Measurements from ENCODE around the gene FAP.

DNA sequence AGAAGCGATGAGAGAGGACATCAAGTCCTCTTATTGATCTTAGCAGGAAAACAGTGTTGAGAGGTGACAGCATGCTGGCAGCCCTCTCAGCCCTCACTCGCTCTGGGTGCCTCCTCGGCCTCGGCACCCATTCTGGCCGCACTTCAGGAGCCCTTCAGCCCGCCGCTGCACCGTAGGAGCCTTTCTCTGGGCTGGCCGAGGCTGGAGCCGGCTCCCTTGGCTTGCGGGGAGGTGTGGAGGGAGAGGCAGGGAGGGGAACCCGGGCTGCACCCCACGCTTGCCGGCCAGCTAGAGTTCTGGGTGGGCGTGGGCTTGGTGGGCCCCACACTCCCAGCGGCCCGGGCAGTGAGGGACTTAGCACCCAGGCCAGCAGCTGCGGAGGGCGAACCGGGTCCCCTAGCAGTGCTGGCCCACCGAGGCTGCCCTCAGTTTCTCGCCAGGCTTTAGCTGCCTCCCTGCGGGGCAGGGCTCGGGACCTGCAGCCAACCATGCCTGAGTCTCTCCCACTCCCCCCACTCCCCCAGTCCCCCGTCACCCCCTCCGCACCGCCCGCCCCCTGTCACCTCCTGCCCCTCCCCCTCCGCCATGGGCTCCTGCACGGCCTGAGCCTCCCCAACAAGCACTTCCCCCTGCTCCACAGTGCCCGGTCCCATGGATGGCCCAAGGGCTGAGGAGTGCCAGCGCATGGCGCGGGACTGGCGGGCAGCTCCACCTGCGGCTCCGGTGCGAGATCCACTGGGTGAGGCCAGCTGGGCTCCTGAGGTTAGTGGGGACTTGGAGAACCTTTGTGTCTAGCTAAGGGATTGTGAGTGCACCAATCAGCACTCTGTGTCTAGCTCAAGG, 8.4 kb downstream of the FAP start:
- TF ChIP-seq NFYB (CRISPR knock-in tag; conservative IDR thresholded peaks at IDR 0.05; ENCODE audit: low read depth), result no peak
- no peak for TF ChIP-seq JUN (CRISPR knock-in tag; IDR thresholded peaks at IDR 0.05)
- no peak for TF ChIP-seq CREB1 (CRISPR knock-in tag; IDR thresholded peaks at IDR 0.05)
- TF ChIP-seq GRHL2 (CRISPR knock-in tag; IDR thresholded peaks at IDR 0.05; ENCODE audit: insufficient replicate concordance, severe bottlenecking), result no peak
- no peak for TF ChIP-seq NR3C1 (CRISPR knock-in tag; conservative IDR thresholded peaks at IDR 0.05; ENCODE audit: low read depth)
- no peak for TF ChIP-seq ESRRA (CRISPR knock-in tag; IDR thresholded peaks at IDR 0.05; ENCODE audit: borderline replicate concordance)

Measured in WTC11 (cell line).